Endothelial cell of umbilical vein (primary cell): Measurements from ENCODE around the gene NLRC3. TPM values are rescaled to one million over a fixed set of nuclear protein-coding genes. Genes with fewer than 3 reads are reported as not detected.

ENCODE experiments used
- BruUV-seq: library from RNA; stranded (reverse); fragments of 400-500 nt; replicated peaks from 2 replicates; lab custom pipeline; 2021; lab: Mats Ljungman, UMichigan
- CTCF ChIA-PET: fragments of 300-600, 350-600 bp; sonication (Branson Sonifier 250); formaldehyde crosslinking; loops from one replicate; lab custom pipeline; 2021; ENCODE audit warnings: antibody characterized with exemption, inconsistent platforms; lab: Charles Lee
- POLR2A ChIA-PET: fragments of 300-600, 350-600 bp; sonication (Branson Sonifier 250); formaldehyde crosslinking; loops from one replicate; lab custom pipeline; 2021; ENCODE audit warnings: antibody characterized with exemption, inconsistent platforms; lab: Charles Lee
- DNase-seq: peaks from one replicate; pipeline ENCODE4 v3.0.0-alpha.2; 2011; ENCODE audit warnings: low read depth, low spot score
- FAIRE-seq: peaks from 2 replicates; lab custom pipeline; 2011; peaks lifted over from hg19 to GRCh38; lab: Jason Lieb, UNC
- H2AFZ ChIP-seq: 2 replicates; pipeline ENCODE4 v1.6.0; 2012; ENCODE audit warnings: low read depth, low read length, control low read depth, inconsistent platforms
- H3K27ac ChIP-seq: 2 replicates; pipeline ENCODE4 v1.5.1; 2011; ENCODE audit warnings: low read depth, mild to moderate bottlenecking, control low read depth, low read length, moderate library complexity; ENCODE audit not compliant: insufficient read depth
- H3K27me3 ChIP-seq, 2 experiments: 2 replicates each; pipeline versions ENCODE4 v1.6.0 to v1.6.1; 2011; ENCODE audit warnings: low read length in 2 of 2, mixed read lengths in 1 of 2; ENCODE audit not compliant: control insufficient read depth in 2 of 2, insufficient read depth in 2 of 2
- H3K36me3 ChIP-seq, 2 experiments: 2 replicates in 1 of 2; 3 replicates in 1 of 2; pipeline ENCODE4 v1.5.1; 2011; ENCODE audit warnings: low read length in 2 of 2, mild to moderate bottlenecking in 1 of 2, moderate library complexity in 1 of 2; ENCODE audit not compliant: control insufficient read depth in 2 of 2, insufficient read depth in 2 of 2; ENCODE audit errors: extremely low read depth in 1 of 2
- H3K4me1 ChIP-seq: 3 replicates; pipeline ENCODE4 v1.5.1; 2011; ENCODE audit warnings: mild to moderate bottlenecking, low read length; ENCODE audit not compliant: control insufficient read depth, insufficient read depth; ENCODE audit errors: extremely low read depth
- H3K4me2 ChIP-seq: 2 replicates; pipeline ENCODE4 v1.6.1; 2011; ENCODE audit warnings: low read length, control low read depth, mixed read lengths; ENCODE audit not compliant: insufficient read depth
- H3K4me3 ChIP-seq, 3 experiments: fragments of 200-600 bp in 1 of 3; sonication (generic), shearing (Covaris generic) in 1 of 3; replicated peaks in 1 of 3; 2 replicates each; pipeline ENCODE4 v1.5.1; 2011 to 2016; ENCODE audit warnings: control low read depth in 3 of 3, low read length in 3 of 3, mild to moderate bottlenecking in 2 of 3, inconsistent platforms in 1 of 3, low read depth in 1 of 3, moderate library complexity in 1 of 3; ENCODE audit not compliant: insufficient read depth in 1 of 3
- H3K79me2 ChIP-seq: 2 replicates; pipeline ENCODE4 v1.6.0; 2012; ENCODE audit warnings: low read length, inconsistent platforms; ENCODE audit not compliant: control insufficient read depth, insufficient read depth
- H3K9ac ChIP-seq: replicated peaks from 2 replicates; pipeline ENCODE3; 2011; ENCODE audit warnings: low read length, control low read depth; ENCODE audit not compliant: insufficient read depth; ENCODE audit errors: extremely low read depth
- H3K9me1 ChIP-seq: replicated peaks from 3 replicates; pipeline ENCODE4 v1.6.0; 2011; ENCODE audit warnings: mild to moderate bottlenecking, low read length; ENCODE audit not compliant: control insufficient read depth, insufficient read depth; ENCODE audit errors: extremely low read depth
- H3K9me3 ChIP-seq: replicated peaks from 2 replicates; pipeline ENCODE4 v1.5.1; 2012; ENCODE audit warnings: low read length, inconsistent platforms; ENCODE audit not compliant: control insufficient read depth, insufficient read depth
- H4K20me1 ChIP-seq: replicated peaks from 2 replicates; pipeline ENCODE3; 2011; ENCODE audit warnings: mild to moderate bottlenecking, low read length; ENCODE audit not compliant: control insufficient read depth, insufficient read depth; ENCODE audit errors: extremely low read depth
- CTCF ChIP-seq, 2 donors: IDR thresholded peaks; 1 replicate in 1 of 2; 2 replicates in 1 of 2; pipeline ENCODE4 v1.5.1; 2011; ENCODE audit warnings: low read length in 2 of 2, mild to moderate bottlenecking in 2 of 2, moderate library complexity in 2 of 2, control low read depth in 1 of 2, inconsistent platforms in 1 of 2, low read depth in 1 of 2; ENCODE audit not compliant: insufficient read depth in 1 of 2; ENCODE audit errors: extremely low read depth in 1 of 2
- EZH2 ChIP-seq: IDR thresholded peaks from 2 replicates; pipeline ENCODE4 v1.6.1; 2012; ENCODE audit warnings: borderline replicate concordance, low read depth, mild to moderate bottlenecking, moderate library complexity, low read length, inconsistent platforms; ENCODE audit not compliant: severe bottlenecking
- FOS ChIP-seq: IDR thresholded peaks from 2 replicates; pipeline ENCODE4 v1.6.1; 2011; ENCODE audit warnings: mild to moderate bottlenecking, low read length, moderate library complexity, borderline replicate concordance; ENCODE audit not compliant: insufficient read depth
- GATA2 ChIP-seq: IDR thresholded peaks from 2 replicates; pipeline ENCODE4 v1.7.0; 2011; ENCODE audit warnings: low read depth, mild to moderate bottlenecking, moderate library complexity, mixed read lengths, low read length; ENCODE audit not compliant: insufficient read length, insufficient read depth
- JUN ChIP-seq: IDR thresholded peaks from 2 replicates; pipeline ENCODE4 v1.6.1; 2011; ENCODE audit warnings: borderline replicate concordance, low read depth; ENCODE audit not compliant: insufficient read length, insufficient read depth
- MAX ChIP-seq: IDR thresholded peaks from 2 replicates; pipeline ENCODE4 v1.6.1; 2011; ENCODE audit not compliant: insufficient read depth, insufficient read length
- MYC ChIP-seq: IDR thresholded peaks from one replicate; pipeline ENCODE4 v1.6.1; 2011; ENCODE audit warnings: mild to moderate bottlenecking, low read depth, low read length
- POLR2A ChIP-seq: IDR thresholded peaks from 2 replicates; pipeline ENCODE4 v1.6.1; 2012; ENCODE audit warnings: low read depth, mild to moderate bottlenecking, control low read depth, low read length
- POLR2AphosphoS5 ChIP-seq: IDR thresholded peaks from 2 replicates; pipeline ENCODE4 v1.6.1; 2012; ENCODE audit warnings: low read depth, mild to moderate bottlenecking, control low read depth, low read length, moderate library complexity; ENCODE audit not compliant: insufficient read depth
- dilution Hi-C: fragments of 300-500 bp; cut with MboI; formaldehyde crosslinking; loops from one replicate; pipeline ENCODE4 v1.15.0; 2019; ENCODE audit warnings: low sequenced_read_pairs; ENCODE audit not compliant: extremely low pct_ligation_motif_present
- intact Hi-C: fragments of 100-400 bp; cut with micrococcal nuclease; formaldehyde crosslinking; loops from one replicate; pipeline ENCODE4 v1.10.0; 2022
- polyA plus RNA-seq, 4 experiments: library from polyadenylated mRNA; depleted of rRNA in 3 of 4; stranded (reverse) in 3 of 4; unstranded in 1 of 4; fragments of >200 nt; gene quantifications; 2 replicates each; pipeline versions ENCODE4 v1.2.1 to v1.2.3, GENCODE V29; 2011 to 2012; ENCODE audit warnings: missing spikeins in 1 of 4
- total RNA-seq: library from RNA; stranded (reverse); gene quantifications from 2 replicates; pipeline ENCODE4 v1.2.3, GENCODE V29; 2021

The NLRC3 gene
- total and polyA plus RNA-seq, 2 donors (not counting 3 experiments of a cell fraction or from before 2014, with no cell fraction given) = 0.84 to 3.4 TPM

- dilution Hi-C loops (no loop called here), intact Hi-C loops (no loop called here)
- H3K4me3 ChIP-seq = no peak overlapping the region
- no peak overlapping the region for H2AFZ ChIP-seq
- no peaks in the 10 kb centered on the region for H3K9me3 ChIP-seq
- no peaks in the 10 kb centered on the region for H3K79me2 ChIP-seq
- H3K4me2 ChIP-seq = no peak overlapping the region
- H3K4me1 ChIP-seq = no peaks in the 10 kb centered on the region
- no peak overlapping the region for H3K27ac ChIP-seq
- no peak for TF ChIP-seq POLR2A
- TF ChIP-seq JUN = no peak
- TF ChIP-seq MAX = no peak
- TF ChIP-seq FOS = no peak
- no peak for TF ChIP-seq EZH2
- TF ChIP-seq MYC = no peak
- no peak for TF ChIP-seq GATA2
- TF ChIP-seq CTCF (IDR thresholded peaks at IDR 0.05; ENCODE audit: extremely low read depth in 1 of 2, insufficient read depth in 1 of 2, low read depth in 1 of 2, low read length in 2 of 2) = no peak
- no peak for TF ChIP-seq POLR2AphosphoS5
- H3K9me1 ChIP-seq = no peaks in the 10 kb centered on the region
- FAIRE-seq (no peak), DNase-seq (no peak)
- no peaks in the 10 kb centered on the region for H3K27me3 ChIP-seq
- H4K20me1 ChIP-seq = no peaks in the 10 kb centered on the region
- CTCF ChIA-PET = no interaction called here
- POLR2A ChIA-PET = no interaction called here
- BruUV-seq = no TSS peak
- H3K36me3 ChIP-seq = peaks cover 7 to 17% of the 10 kb centered on the region in 2 experiments
- H3K9ac ChIP-seq = no peak overlapping the region
These were observed 61.3 kb downstream of the NLRC3 start for GRCh38 chr16:3515897-3516296.
